Transverse colon (tissue), 4 donors: ENCODE data around the gene RAPH1. TPM values are rescaled to one million over a fixed set of nuclear protein-coding genes. Genes with fewer than 3 reads are reported as not detected.
"Not testable (repeated sequence)": the region's sequence is repeated elsewhere in the genome, so short reads cannot be mapped to it uniquely, and the experiment has no call there.

Source experiments
- DNase-seq: peaks from one replicate; pipeline ENCODE4 v3.0.0-alpha.2; 2019
- H3K27ac ChIP-seq, 4 donors: fragments of 200-600 bp; sonication (generic); 2 replicates each; pipeline ENCODE4 v1.5.1; 2016 to 2018; ENCODE audit warnings: inconsistent platforms in 4 of 4
- H3K27me3 ChIP-seq: fragments of 200-600 bp; sonication (generic); 2 replicates; pipeline ENCODE4 v1.5.1; 2017; ENCODE audit warnings: inconsistent platforms
- H3K36me3 ChIP-seq, 4 donors: fragments of 200-600 bp; sonication (generic); 2 replicates each; pipeline ENCODE4 v1.5.1; 2017 to 2019; ENCODE audit warnings: inconsistent platforms in 4 of 4
- H3K4me1 ChIP-seq, 4 donors: fragments of 200-600 bp; sonication (generic); 2 replicates each; pipeline ENCODE4 v1.5.1; 2017 to 2020; ENCODE audit warnings: inconsistent platforms in 4 of 4
- H3K4me3 ChIP-seq, 4 donors: fragments of 200-600 bp; sonication (generic); 1 replicate in 1 of 4; 2 replicates in 3 of 4; pipeline versions ENCODE4 v1.5.1 to v1.6.1; 2017 to 2019; ENCODE audit warnings: inconsistent platforms in 4 of 4
- H3K9me3 ChIP-seq, 2 donors: fragments of 200-600 bp; sonication (generic); 2 replicates each; pipeline ENCODE4 v1.5.1; 2017 to 2019; ENCODE audit warnings: inconsistent platforms in 2 of 2
- EP300 ChIP-seq: sonication (generic); formaldehyde crosslinking; IDR thresholded peaks from one replicate; pipeline ENCODE4 v1.6.1; 2017; ENCODE audit warnings: antibody characterized with exemption, low read depth
- POLR2A ChIP-seq: fragments of 450-650 bp; IDR thresholded peaks from one replicate; pipeline ENCODE4 v1.6.1; 2016; ENCODE audit warnings: antibody characterized with exemption, mild to moderate bottlenecking, moderate library complexity
- POLR2AphosphoS5 ChIP-seq, 3 donors: sonication (generic); formaldehyde crosslinking; IDR thresholded peaks; one replicate each; pipeline ENCODE4 v1.6.1; 2016; ENCODE audit warnings: antibody characterized with exemption in 3 of 3
- WGBS, 2 donors: methylation state at CpG; one replicate each; pipeline ENCODE4 v1.1.5; 2018; ENCODE audit warnings: low coverage in 1 of 2; 5-methylcytosine and 5-hydroxymethylcytosine counted together
- in situ Hi-C, 4 donors: fragments of 200-750 bp; cut with MboI; loops; one replicate each; pipeline versions ENCODE4 v1.15.0 to v1.15.1; 2017; ENCODE audit warnings: low sequenced_read_pairs in 3 of 4, low pct_ligation_motif_present in 1 of 4, low pct_unique_long_range_greater_than_20kb in 1 of 4
- intact Hi-C: fragments of 100-400 bp; cut with DNase I; formaldehyde crosslinking; loops from one replicate; pipeline ENCODE4 v1.15.1; 2023; ENCODE audit warnings: low total_unique reads
- total RNA-seq, 4 donors: library from RNA; depleted of rRNA; stranded (reverse); fragments of >200 nt; gene quantifications; one replicate each; pipeline ENCODE4 v1.1.0, GENCODE V29; 2016
- TF ChIP-seq, protein P1 (sequence below), 5 experiments: fragments of 200-600 bp in 3 of 5; fragments of 450-650 bp in 2 of 5; sonication (generic) in 3 of 5; IDR thresholded peaks; 1 replicate in 2 of 5; 2 replicates in 3 of 5; pipeline ENCODE4 v1.5.1; 2016 to 2017; ENCODE audit warnings: antibody characterized with exemption in 5 of 5, inconsistent platforms in 3 of 5, mild to moderate bottlenecking in 2 of 5, moderate library complexity in 1 of 5

The RAPH1 gene
- total RNA-seq, 4 donors from 2014 or later: 36.0 to 160 (median 41.8) TPM

- Histone ChIP-seq H3K9me3 (no peaks in the 10 kb centered on the region), H3K27ac (no peak overlapping the region), H3K4me3 (no peak overlapping the region), H3K36me3 (no peaks in the 10 kb centered on the region), H3K4me1 (no peaks in the 10 kb centered on the region), H3K27me3 (no peaks in the 10 kb centered on the region)
- TF ChIP-seq POLR2AphosphoS5 (IDR thresholded peaks at IDR 0.05) (no peak), EP300 (no peak), POLR2A (no peak)
- TF ChIP-seq, protein P1, sequence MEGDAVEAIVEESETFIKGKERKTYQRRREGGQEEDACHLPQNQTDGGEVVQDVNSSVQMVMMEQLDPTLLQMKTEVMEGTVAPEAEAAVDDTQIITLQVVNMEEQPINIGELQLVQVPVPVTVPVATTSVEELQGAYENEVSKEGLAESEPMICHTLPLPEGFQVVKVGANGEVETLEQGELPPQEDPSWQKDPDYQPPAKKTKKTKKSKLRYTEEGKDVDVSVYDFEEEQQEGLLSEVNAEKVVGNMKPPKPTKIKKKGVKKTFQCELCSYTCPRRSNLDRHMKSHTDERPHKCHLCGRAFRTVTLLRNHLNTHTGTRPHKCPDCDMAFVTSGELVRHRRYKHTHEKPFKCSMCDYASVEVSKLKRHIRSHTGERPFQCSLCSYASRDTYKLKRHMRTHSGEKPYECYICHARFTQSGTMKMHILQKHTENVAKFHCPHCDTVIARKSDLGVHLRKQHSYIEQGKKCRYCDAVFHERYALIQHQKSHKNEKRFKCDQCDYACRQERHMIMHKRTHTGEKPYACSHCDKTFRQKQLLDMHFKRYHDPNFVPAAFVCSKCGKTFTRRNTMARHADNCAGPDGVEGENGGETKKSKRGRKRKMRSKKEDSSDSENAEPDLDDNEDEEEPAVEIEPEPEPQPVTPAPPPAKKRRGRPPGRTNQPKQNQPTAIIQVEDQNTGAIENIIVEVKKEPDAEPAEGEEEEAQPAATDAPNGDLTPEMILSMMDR (IDR thresholded peaks at IDR 0.05): no peak
- DNase-seq: no peak
- in situ Hi-C loops (no loop called here), intact Hi-C loops (no loop called here)
Measured at GRCh38 chr2:203376173-203376572, 158.9 kb downstream of the RAPH1 start.

DNA sequence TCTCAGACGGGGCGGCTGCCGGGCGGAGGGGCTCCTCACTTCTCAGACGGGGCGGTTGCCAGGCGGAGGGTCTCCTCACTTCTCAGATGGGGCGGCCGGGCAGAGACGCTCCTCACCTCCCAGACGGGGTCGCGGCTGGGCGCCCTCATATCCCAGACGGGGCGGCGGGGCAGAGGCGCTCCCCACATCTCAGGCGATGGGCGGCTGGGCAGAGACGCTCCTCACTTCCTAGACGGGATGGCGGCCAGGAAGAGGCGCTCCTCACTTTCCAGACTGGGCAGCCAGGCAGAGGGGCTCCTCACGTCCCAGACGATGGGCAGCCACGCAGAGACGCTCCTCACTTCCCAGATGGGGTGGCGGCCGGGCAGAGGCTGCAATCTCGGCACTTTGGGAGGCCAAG lies 162.4 kb downstream of the RAPH1 start:
- H3K9me3 ChIP-seq, intact Hi-C loops, H3K4me1 ChIP-seq, H3K27ac ChIP-seq, in situ Hi-C loops, H3K27me3 ChIP-seq, DNase-seq, H3K36me3 ChIP-seq, H3K4me3 ChIP-seq: not testable (repeated sequence)
- 97 to 100% methylated on average over 10 to 19 of the region's 31 CpGs for WGBS, 2 donors

DNA sequence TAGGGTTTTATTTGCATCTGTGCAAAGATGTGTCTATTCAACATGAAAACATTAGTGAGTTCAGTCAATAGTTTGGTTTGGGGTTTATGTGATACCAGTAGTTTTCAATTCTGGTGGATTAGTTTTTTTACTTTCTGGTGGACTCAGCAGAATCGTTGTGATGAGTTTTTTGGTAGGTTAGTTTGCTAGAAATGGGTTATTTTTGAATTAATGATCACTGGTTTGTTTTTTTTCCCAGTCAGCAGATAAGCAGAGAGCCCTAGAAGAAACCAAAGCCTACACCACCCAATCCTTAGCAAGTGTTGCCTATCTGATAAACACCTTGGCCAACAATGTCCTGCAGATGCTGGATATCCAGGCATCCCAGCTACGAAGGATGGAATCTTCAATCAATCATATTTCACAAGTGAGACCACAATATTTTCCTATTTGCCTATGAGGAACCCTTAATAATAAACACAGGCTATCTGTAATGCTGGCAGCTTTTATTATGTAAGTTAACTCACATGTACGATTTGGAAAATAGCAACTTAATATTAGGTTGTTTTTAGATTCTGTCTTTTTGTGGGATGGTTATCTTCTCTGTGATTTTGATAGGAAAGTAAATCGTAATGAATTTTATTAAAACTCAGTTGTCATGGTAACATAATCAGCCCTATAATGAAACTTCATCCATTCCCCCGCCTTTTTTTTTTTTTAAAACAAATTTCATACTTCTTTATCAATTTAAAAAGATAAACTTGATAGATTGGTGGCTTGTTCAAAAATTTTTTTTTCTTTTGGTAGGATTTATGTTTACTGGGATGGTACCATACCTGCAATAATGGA lies 168.2 kb downstream of the RAPH1 start:
- no peak overlapping the region for H3K27ac ChIP-seq
- peaks cover 0 to 4% (median 0%) of the 10 kb centered on the region in 4 donors for H3K36me3 ChIP-seq
- 91 to 95% methylated on average over 5 of the region's 5 CpGs for WGBS, 2 donors
- H3K4me3 ChIP-seq: no peak overlapping the region
- DNase-seq: no peak
- H3K4me1 ChIP-seq: peaks cover 0 to 2% (median 0%) of the 10 kb centered on the region in 4 donors
- TF ChIP-seq EP300: no peak
- TF ChIP-seq, protein P1 (IDR thresholded peaks at IDR 0.05): no peak
- TF ChIP-seq POLR2A: no peak
- TF ChIP-seq POLR2AphosphoS5 (IDR thresholded peaks at IDR 0.05): no peak
- in situ Hi-C loops: no loop called here
- no peaks in the 10 kb centered on the region for H3K27me3 ChIP-seq
- intact Hi-C loops: no loop called here
- H3K9me3 ChIP-seq: no peaks in the 10 kb centered on the region

DNA sequence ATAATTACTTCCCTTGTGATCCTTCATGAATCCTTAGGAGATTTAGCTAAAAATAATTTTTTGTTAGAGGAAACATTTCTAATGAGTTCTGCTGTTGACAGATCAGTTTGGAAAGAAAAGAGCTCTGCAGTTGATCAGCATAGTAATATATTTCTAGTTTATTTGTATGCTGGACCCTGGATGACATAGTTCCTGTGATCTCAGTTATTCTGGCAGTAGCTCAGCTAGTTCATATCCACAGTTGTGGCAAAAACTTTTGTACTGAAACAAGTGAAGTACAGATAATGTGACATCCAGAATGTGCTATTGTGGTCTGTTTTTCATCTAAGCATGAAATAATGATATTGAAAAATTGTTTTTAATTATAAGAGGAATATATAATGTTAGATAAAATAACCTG lies 173.2 kb downstream of the RAPH1 start:
- H3K9me3 ChIP-seq: no peaks in the 10 kb centered on the region
- H3K27me3 ChIP-seq: no peaks in the 10 kb centered on the region
- H3K36me3 ChIP-seq: no peaks in the 10 kb centered on the region
- TF ChIP-seq, protein P1 (IDR thresholded peaks at IDR 0.05): no peak
- no peak overlapping the region for H3K27ac ChIP-seq
- no peak overlapping the region for H3K4me3 ChIP-seq
- intact Hi-C loops: no loop called here
- in situ Hi-C loops: no loop called here
- H3K4me1 ChIP-seq: peaks cover 0 to 11% (median 0%) of the 10 kb centered on the region in 4 donors
- DNase-seq: no peak

GRCh38 chr2:203361495-203361894 lies 173.6 kb downstream of the RAPH1 start:
- no peak for TF ChIP-seq POLR2AphosphoS5 (IDR thresholded peaks at IDR 0.05)
- TF ChIP-seq, protein P1 (IDR thresholded peaks at IDR 0.05): no peak
- no peak for TF ChIP-seq POLR2A
- Histone ChIP-seq H3K9me3 (no peaks in the 10 kb centered on the region), H3K27ac (no peak overlapping the region), H3K36me3 (no peaks in the 10 kb centered on the region), H3K27me3 (no peaks in the 10 kb centered on the region), H3K4me3 (no peak overlapping the region), H3K4me1 (peaks cover 0 to 11% (median 0%) of the 10 kb centered on the region in 4 donors)
- DNase-seq: no peak
- in situ Hi-C loops: no loop called here
- WGBS, 2 donors: 53 to 75% methylated on average over 2 of the region's 2 CpGs
- intact Hi-C loops: no loop called here
